Vagina (tissue), 2 donors: ENCODE data around the gene APOL3. TPM values are rescaled to one million over a fixed set of nuclear protein-coding genes. Genes with fewer than 3 reads are reported as not detected.
"Not testable (repeated sequence)": the region's sequence is repeated elsewhere in the genome, so short reads cannot be mapped to it uniquely, and the experiment has no call there.

Source experiments
- DNase-seq, 2 donors: peaks; one replicate each; pipeline ENCODE4 v3.0.0-alpha.2; 2017; ENCODE audit errors: extremely low spot score in 2 of 2
- H3K27ac ChIP-seq: fragments of 200-600 bp; sonication (generic); one replicate; pipeline ENCODE4 v1.5.1; 2019
- H3K27me3 ChIP-seq: fragments of 200-600 bp; sonication (generic); one replicate; pipeline ENCODE4 v1.5.1; 2019
- H3K36me3 ChIP-seq, 2 donors: fragments of 200-600 bp; sonication (generic); one replicate each; pipeline ENCODE4 v1.5.1; 2017 to 2019
- H3K4me1 ChIP-seq: fragments of 200-600 bp; sonication (generic); one replicate; pipeline ENCODE4 v1.5.1; 2019
- H3K4me3 ChIP-seq, 2 donors: fragments of 200-600 bp; sonication (generic); 1 replicate in 1 of 2; 2 replicates in 1 of 2; pipeline ENCODE4 v1.5.1; 2016 to 2019
- H3K9me3 ChIP-seq: fragments of 200-600 bp; sonication (generic); one replicate; pipeline ENCODE4 v1.5.1; 2019
- CTCF ChIP-seq, 3 experiments: fragments of 450-650 bp in 2 of 3; fragments of 200-600 bp in 1 of 3; sonication (generic) in 1 of 3; IDR thresholded peaks; one replicate each; pipeline ENCODE4 v1.5.1; 2017 to 2019; ENCODE audit warnings: antibody characterized with exemption in 3 of 3, mild to moderate bottlenecking in 2 of 3, moderate library complexity in 2 of 3
- POLR2A ChIP-seq, 2 donors: fragments of 450-650 bp; IDR thresholded peaks; one replicate each; pipeline ENCODE4 v1.6.1; 2017; ENCODE audit warnings: antibody characterized with exemption in 2 of 2, mild to moderate bottlenecking in 2 of 2, moderate library complexity in 2 of 2
- POLR2AphosphoS5 ChIP-seq, 2 donors: sonication (generic); formaldehyde crosslinking; IDR thresholded peaks; one replicate each; pipeline ENCODE4 v1.9.0; 2017; ENCODE audit warnings: antibody characterized with exemption in 2 of 2, mild to moderate bottlenecking in 2 of 2, low read depth in 1 of 2; ENCODE audit not compliant: insufficient read depth in 1 of 2
- intact Hi-C: fragments of 100-400 bp; cut with DNase I; formaldehyde crosslinking; loops from one replicate; pipeline ENCODE4 v1.15.1; 2023
- total RNA-seq: library from RNA; depleted of rRNA; stranded (reverse); fragments of >200 nt; gene quantifications from one replicate; pipeline ENCODE4 v1.2.3, GENCODE V29; 2016

APOL3 gene
- total RNA-seq, 1 donor from 2014 or later = 48.9 TPM

- intact Hi-C loops = no loop called here
- Histone ChIP-seq H3K36me3 (no peaks in the 10 kb centered on the region), H3K27me3 (no peaks in the 10 kb centered on the region), H3K27ac (no peak overlapping the region), H3K9me3 (no peaks in the 10 kb centered on the region), H3K4me3 (no peak overlapping the region), H3K4me1 (peaks cover 8% of the 10 kb centered on the region)
- DNase-seq = no peak
- TF ChIP-seq CTCF (IDR thresholded peaks at IDR 0.05) = no peak
- TF ChIP-seq POLR2A (IDR thresholded peaks at IDR 0.05) = no peak
- no peak for TF ChIP-seq POLR2AphosphoS5 (IDR thresholded peaks at IDR 0.05; ENCODE audit: insufficient read depth in 1 of 2, low read depth in 1 of 2)
These were observed 45.7 kb upstream of the APOL3 start for GRCh38 chr22:36206255-36206654.

- intact Hi-C loops, H3K4me1 ChIP-seq, H3K36me3 ChIP-seq, DNase-seq, H3K9me3 ChIP-seq, H3K27ac ChIP-seq, H3K27me3 ChIP-seq, H3K4me3 ChIP-seq: not testable (repeated sequence)
These were observed 45.0 kb upstream of the APOL3 start for GRCh38 chr22:36205573-36205972.

- Histone ChIP-seq H3K9me3 (no peaks in the 10 kb centered on the region), H3K36me3 (no peaks in the 10 kb centered on the region), H3K27me3 (no peaks in the 10 kb centered on the region), H3K4me3 (no peak overlapping the region), H3K4me1 (peaks cover 8% of the 10 kb centered on the region), H3K27ac (no peak overlapping the region)
- DNase-seq = no peak
- no peak for TF ChIP-seq CTCF (IDR thresholded peaks at IDR 0.05)
- TF ChIP-seq POLR2AphosphoS5 (IDR thresholded peaks at IDR 0.05; ENCODE audit: insufficient read depth in 1 of 2, low read depth in 1 of 2) = no peak
- TF ChIP-seq POLR2A (IDR thresholded peaks at IDR 0.05) = no peak
- intact Hi-C loops = no loop called here
These were observed 44.1 kb upstream of the APOL3 start for GRCh38 chr22:36204632-36205015.

GRCh38 chr22:36204001-36204631 is 43.6 kb upstream of the APOL3 start:
- Histone ChIP-seq H3K27ac (no peak overlapping the region), H3K4me3 (no peak overlapping the region), H3K9me3 (no peaks in the 10 kb centered on the region), H3K36me3 (no peaks in the 10 kb centered on the region), H3K27me3 (no peaks in the 10 kb centered on the region), H3K4me1 (peaks cover 8% of the 10 kb centered on the region)
- TF ChIP-seq POLR2A (IDR thresholded peaks at IDR 0.05) (no peak), POLR2AphosphoS5 (IDR thresholded peaks at IDR 0.05; ENCODE audit: insufficient read depth in 1 of 2, low read depth in 1 of 2) (no peak), CTCF (IDR thresholded peaks at IDR 0.05) (no peak)
- intact Hi-C loops = no loop called here
- DNase-seq = no peak

- H3K9me3 ChIP-seq, intact Hi-C loops, H3K4me3 ChIP-seq, H3K4me1 ChIP-seq, H3K27ac ChIP-seq, H3K36me3 ChIP-seq, DNase-seq, H3K27me3 ChIP-seq: not testable (repeated sequence)
- peak in 1 of 2 donors; percentile 50 for TF ChIP-seq POLR2AphosphoS5 (IDR thresholded peaks at IDR 0.05; ENCODE audit: insufficient read depth in 1 of 2, low read depth in 1 of 2)
These were observed 42.9 kb upstream of the APOL3 start for GRCh38 chr22:36203441-36203840.

- intact Hi-C loops, H3K4me3 ChIP-seq, H3K27ac ChIP-seq, H3K27me3 ChIP-seq, DNase-seq, H3K36me3 ChIP-seq, H3K4me1 ChIP-seq, H3K9me3 ChIP-seq: not testable (repeated sequence)
These were observed 42.4 kb upstream of the APOL3 start for GRCh38 chr22:36202906-36203305.
